WERI-Rb-1 (cell line): ENCODE data around the gene PCP4L1.

Source experiments
- DNase-seq: peaks from one replicate; pipeline ENCODE4 v3.0.0-alpha.2; 2020
- H3K27ac ChIP-seq: fragments of 250-450 bp; sonication (Bioruptor Pico); 2 replicates; pipeline ENCODE4 v1.5.1; 2020; ENCODE audit warnings: mild to moderate bottlenecking, moderate library complexity
- H3K27me3 ChIP-seq: fragments of 250-450 bp; sonication (Bioruptor Pico); 2 replicates; pipeline ENCODE4 v1.5.1; 2021; ENCODE audit warnings: mild to moderate bottlenecking, low read depth, moderate library complexity; ENCODE audit not compliant: insufficient read depth, severe bottlenecking
- H3K36me3 ChIP-seq: fragments of 250-450 bp; sonication (Bioruptor Pico); 2 replicates; pipeline ENCODE4 v1.5.1; 2020; ENCODE audit warnings: mild to moderate bottlenecking, moderate library complexity
- H3K4me3 ChIP-seq: 2 replicates; pipeline ENCODE4 v1.5.1; 2011; ENCODE audit warnings: low read depth, mild to moderate bottlenecking, control low read depth, low read length
- H3K9me3 ChIP-seq: fragments of 250-450 bp; sonication (Bioruptor Pico); 2 replicates; pipeline ENCODE4 v1.5.1; 2021; ENCODE audit warnings: mild to moderate bottlenecking, moderate library complexity; ENCODE audit not compliant: severe bottlenecking
- CTCF ChIP-seq: IDR thresholded peaks from 2 replicates; pipeline ENCODE4 v1.5.1; 2011; ENCODE audit warnings: low read depth, mild to moderate bottlenecking, control low read depth, inconsistent platforms, low read length

The PCP4L1 gene

GRCh38 chr1:161227196-161227871, 31.2 kb upstream of the PCP4L1 start:
- Histone ChIP-seq H3K9me3 (no peaks in the 10 kb centered on the region), H3K27me3 (no peaks in the 10 kb centered on the region), H3K27ac (no peak overlapping the region), H3K36me3 (peaks cover 24% of the 10 kb centered on the region; the same call in 1 of the 2 replicates), H3K4me3 (no peak overlapping the region)
- peak; percentile 90 for TF ChIP-seq CTCF
- DNase-seq, result peak; percentile 90

GRCh38 chr1:161228032-161228431, 30.5 kb upstream of the PCP4L1 start:
- TF ChIP-seq CTCF, result no peak
- Histone ChIP-seq H3K27ac (no peak overlapping the region), H3K27me3 (no peaks in the 10 kb centered on the region), H3K36me3 (peaks cover 24% of the 10 kb centered on the region; the same call in 1 of the 2 replicates), H3K4me3 (no peak overlapping the region), H3K9me3 (no peaks in the 10 kb centered on the region)
- DNase-seq, result no peak

DNA sequence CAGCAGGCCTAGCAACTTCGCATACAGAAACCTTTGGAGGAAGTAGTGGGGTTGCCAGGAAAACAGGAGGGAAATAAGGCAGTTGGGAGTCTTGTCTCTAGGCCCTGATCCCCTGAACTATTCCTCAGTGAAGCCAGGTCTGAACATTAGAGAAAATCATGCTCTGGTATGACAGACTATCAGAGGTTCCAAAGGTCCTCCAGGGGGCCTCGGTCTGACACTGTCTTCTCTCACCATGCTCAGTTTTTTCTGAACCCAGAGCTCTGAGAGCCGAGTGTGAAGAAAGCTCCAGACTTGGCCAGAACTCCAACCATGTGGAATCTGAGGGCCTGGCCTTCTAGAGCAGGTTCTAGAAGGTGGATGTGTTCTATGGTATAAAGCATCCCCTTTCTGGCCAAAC, 28.6 kb upstream of the PCP4L1 start:
- DNase-seq, result no peak
- H3K27me3 ChIP-seq, result no peaks in the 10 kb centered on the region
- H3K27ac ChIP-seq, result no peak overlapping the region
- no peaks in the 10 kb centered on the region for H3K9me3 ChIP-seq
- peaks cover 24% of the 10 kb centered on the region; the same call in 1 of the 2 replicates for H3K36me3 ChIP-seq
- TF ChIP-seq CTCF, result peak; percentile 47
- no peak overlapping the region for H3K4me3 ChIP-seq

GRCh38 chr1:161230762-161231161, 27.8 kb upstream of the PCP4L1 start:
- Histone ChIP-seq H3K27ac (no peak overlapping the region), H3K9me3 (no peaks in the 10 kb centered on the region), H3K36me3 (peaks cover 24% of the 10 kb centered on the region; the same call in 1 of the 2 replicates), H3K27me3 (peaks cover 2% of the 10 kb centered on the region), H3K4me3 (no peak overlapping the region)
- DNase-seq, result no peak
- no peak for TF ChIP-seq CTCF

DNA sequence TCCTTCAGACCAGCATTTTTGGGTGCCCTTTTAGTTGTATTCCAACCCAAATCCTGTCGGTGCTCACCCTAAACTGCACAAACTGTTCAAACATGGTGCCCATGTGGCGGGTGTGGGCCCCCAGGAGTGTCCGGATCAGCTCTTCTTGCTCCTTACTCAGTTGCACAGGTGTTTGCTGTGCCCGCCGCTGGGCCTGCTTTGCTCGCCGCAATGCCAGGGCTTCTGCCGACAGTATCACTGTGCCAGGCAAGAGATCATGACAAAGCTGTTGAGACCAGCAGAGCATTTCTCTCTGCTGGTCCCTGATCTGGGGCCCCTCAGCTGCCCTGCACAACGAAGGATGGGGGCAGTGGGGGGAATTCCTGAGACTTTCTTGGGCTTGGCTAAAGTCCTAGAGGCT, 25.4 kb upstream of the PCP4L1 start:
- TF ChIP-seq CTCF, result no peak
- Histone ChIP-seq H3K27me3 (peaks cover 22% of the 10 kb centered on the region), H3K4me3 (no peak overlapping the region), H3K9me3 (no peaks in the 10 kb centered on the region), H3K36me3 (peaks cover 20% of the 10 kb centered on the region; the same call in 1 of the 2 replicates), H3K27ac (no peak overlapping the region)
- DNase-seq, result no peak
